ENCODE results near the gene SLC35G2.
A peak's percentile ranks its signal among the peaks of the same experiment; 100 is the strongest.
"Not testable (repeated sequence)": the region's sequence is repeated elsewhere in the genome, so short reads cannot be mapped to it uniquely, and the experiment has no call there.

SLC35G2 gene

DNA sequence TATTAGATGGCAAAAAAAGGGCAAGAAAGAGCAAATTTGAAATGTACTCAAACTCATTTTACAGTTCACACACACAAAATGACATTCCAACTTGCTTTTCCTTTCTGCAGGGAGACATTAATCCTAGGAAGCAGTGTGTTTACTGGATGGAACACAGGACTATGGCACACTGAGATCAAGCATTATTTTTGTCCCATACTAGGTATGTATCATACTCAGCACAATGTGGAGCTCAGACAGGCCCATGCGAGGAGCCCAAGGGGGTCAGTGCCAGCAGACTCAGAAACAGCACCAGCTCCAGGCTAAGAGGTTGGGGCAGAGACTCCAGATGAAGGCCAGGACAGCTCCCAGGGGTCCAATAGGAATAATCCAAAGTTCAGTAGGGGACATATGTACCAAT, 30.8 kb upstream of the SLC35G2 start:
- TF ChIP-seq, protein P1, sequence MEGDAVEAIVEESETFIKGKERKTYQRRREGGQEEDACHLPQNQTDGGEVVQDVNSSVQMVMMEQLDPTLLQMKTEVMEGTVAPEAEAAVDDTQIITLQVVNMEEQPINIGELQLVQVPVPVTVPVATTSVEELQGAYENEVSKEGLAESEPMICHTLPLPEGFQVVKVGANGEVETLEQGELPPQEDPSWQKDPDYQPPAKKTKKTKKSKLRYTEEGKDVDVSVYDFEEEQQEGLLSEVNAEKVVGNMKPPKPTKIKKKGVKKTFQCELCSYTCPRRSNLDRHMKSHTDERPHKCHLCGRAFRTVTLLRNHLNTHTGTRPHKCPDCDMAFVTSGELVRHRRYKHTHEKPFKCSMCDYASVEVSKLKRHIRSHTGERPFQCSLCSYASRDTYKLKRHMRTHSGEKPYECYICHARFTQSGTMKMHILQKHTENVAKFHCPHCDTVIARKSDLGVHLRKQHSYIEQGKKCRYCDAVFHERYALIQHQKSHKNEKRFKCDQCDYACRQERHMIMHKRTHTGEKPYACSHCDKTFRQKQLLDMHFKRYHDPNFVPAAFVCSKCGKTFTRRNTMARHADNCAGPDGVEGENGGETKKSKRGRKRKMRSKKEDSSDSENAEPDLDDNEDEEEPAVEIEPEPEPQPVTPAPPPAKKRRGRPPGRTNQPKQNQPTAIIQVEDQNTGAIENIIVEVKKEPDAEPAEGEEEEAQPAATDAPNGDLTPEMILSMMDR (IDR thresholded peaks at IDR 0.05; ENCODE audit: extremely low read depth, insufficient read depth, missing control alignments) = no peak
- DNase-seq (ENCODE audit: low spot score) = no peak
- in situ Hi-C loops (cut with MboI; ENCODE audit: low pct_unique_long_range_greater_than_20kb, low sequenced_read_pairs, unreplicated experiment) = no loop called here

DNA sequence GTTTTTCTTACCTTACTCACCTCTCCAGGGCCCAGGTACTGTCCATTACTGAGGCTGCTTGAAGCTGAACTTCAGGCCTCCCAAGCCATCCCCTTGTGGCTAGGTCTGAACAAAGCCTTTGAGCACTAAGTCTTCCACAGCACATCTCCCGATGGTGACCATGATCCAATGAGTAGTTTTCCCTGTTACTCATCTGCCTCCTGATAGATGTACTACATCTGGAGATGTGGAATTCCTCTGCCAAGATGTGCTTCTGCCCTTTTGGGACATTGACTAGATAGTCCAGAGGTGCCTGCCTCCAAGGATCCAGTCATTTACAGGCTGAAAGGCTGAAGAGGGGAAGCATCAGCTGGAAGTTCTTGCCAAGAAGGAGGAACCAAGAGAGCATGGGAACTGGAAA, 28.9 kb upstream of the SLC35G2 start:
- DNase-seq (ENCODE audit: low spot score) = no peak
- in situ Hi-C loops (cut with MboI; ENCODE audit: low pct_unique_long_range_greater_than_20kb, low sequenced_read_pairs, unreplicated experiment) = no loop called here
- TF ChIP-seq, protein P1 (IDR thresholded peaks at IDR 0.05; ENCODE audit: extremely low read depth, insufficient read depth, missing control alignments) = no peak

DNA sequence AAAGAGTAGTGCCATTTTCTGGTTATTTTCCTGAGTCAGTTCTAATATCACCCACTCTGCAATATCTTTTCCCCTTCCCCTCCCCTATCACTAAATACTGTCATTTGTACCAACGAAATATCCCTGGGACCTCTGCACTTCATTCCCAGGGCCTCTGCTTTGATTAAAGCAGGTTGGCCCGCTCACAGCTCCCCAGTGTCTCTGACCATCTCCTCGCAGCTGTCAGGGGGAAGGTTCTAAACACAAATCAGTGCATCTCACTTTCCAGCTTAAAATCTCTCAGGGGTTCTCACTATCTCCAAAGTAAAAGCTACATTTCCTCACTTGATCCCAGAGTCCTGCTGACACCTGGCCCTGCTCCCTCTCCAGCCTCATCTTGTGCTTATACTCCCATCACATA, 28.1 kb upstream of the SLC35G2 start:
- TF ChIP-seq, protein P1 (IDR thresholded peaks at IDR 0.05; ENCODE audit: extremely low read depth, insufficient read depth, missing control alignments) = no peak
- no peak for DNase-seq (ENCODE audit: low spot score)
- in situ Hi-C loops (cut with MboI; ENCODE audit: low pct_unique_long_range_greater_than_20kb, low sequenced_read_pairs, unreplicated experiment) = no loop called here

DNA sequence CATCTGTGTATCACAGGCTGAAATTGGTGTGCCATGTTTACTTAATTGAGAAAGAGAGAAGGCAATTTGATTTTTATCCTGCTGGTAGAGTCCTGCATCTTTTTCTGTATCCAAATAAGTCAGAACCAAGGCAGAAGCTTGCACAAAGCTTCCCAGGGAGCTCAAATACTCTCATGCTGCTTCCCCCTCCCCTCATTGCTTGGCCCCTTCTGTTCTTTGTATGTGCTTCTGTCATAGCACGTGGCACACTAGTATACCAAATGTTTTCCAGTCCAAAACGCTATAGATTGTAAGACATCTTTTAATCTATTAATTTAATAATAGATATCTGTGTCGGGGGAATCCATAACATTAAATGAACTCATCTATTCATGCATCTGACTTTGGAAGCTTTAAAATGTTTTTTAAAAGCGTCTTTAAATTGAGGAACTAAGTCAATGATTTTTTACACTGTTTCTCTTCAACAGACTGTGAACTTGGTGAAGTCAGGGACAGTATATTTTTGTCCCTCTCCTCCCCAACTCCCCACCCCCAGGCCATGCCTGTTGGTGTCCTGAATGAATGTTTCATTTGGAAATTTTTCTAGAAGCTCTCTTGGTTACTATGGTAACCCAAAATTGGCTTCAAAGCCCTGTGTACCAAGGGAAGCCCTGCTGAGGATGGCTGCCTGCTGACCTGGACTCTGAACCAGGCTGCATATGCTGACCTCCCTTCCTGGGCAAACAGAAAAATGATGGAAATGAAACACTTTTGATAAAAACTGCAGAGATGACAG, 26.2 kb upstream of the SLC35G2 start:
- in situ Hi-C loops (cut with MboI; ENCODE audit: low pct_unique_long_range_greater_than_20kb, low sequenced_read_pairs, unreplicated experiment) = no loop called here
- TF ChIP-seq, protein P1 (IDR thresholded peaks at IDR 0.05; ENCODE audit: extremely low read depth, insufficient read depth, missing control alignments) = no peak
- no peak for DNase-seq (ENCODE audit: low spot score)

- in situ Hi-C loops (cut with MboI; ENCODE audit: low pct_unique_long_range_greater_than_20kb, low sequenced_read_pairs, unreplicated experiment); DNase-seq (ENCODE audit: low spot score): not testable (repeated sequence)
Measured at GRCh38 chr3:136801146-136801545, 17.8 kb upstream of the SLC35G2 start.

- in situ Hi-C loops (cut with MboI; ENCODE audit: low pct_unique_long_range_greater_than_20kb, low sequenced_read_pairs, unreplicated experiment) = no loop called here
- TF ChIP-seq, protein P1 (IDR thresholded peaks at IDR 0.05; ENCODE audit: extremely low read depth, insufficient read depth, missing control alignments) = no peak
- peak; percentile 35 for DNase-seq (ENCODE audit: low spot score)
Measured at GRCh38 chr3:136802481-136802996, 16.4 kb upstream of the SLC35G2 start.

DNA sequence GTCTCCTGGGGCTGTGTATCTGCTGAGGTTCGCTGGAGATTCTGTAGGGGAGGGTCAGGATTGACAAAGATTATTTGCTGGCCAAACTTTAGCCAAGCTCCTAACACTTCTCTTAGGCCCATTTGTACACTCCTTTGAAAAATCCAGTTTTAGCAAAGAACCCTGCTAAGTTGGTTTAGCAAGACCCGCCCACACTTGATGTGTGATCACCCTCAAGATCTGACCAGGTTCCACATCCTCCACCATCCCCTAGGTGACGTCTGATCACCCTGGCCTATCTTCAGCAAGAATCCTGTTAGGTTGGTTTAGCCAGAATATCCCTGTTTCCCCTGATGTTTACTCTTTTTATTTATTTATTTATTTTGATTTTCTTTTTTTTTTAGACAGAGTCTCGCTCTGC, 14.8 kb upstream of the SLC35G2 start:
- TF ChIP-seq, protein P1 (IDR thresholded peaks at IDR 0.05; ENCODE audit: extremely low read depth, insufficient read depth, missing control alignments) = no peak
- no peak for DNase-seq (ENCODE audit: low spot score)
- in situ Hi-C loops (cut with MboI; ENCODE audit: low pct_unique_long_range_greater_than_20kb, low sequenced_read_pairs, unreplicated experiment) = no loop called here

Measured in GM13977 (cell line).